Thyroid gland (tissue), 4 donors: ENCODE results near the gene C1orf122.

Experiments
- CTCF ChIP-seq, 6 experiments: fragments of 200-600 bp in 3 of 6; fragments of 450-650 bp in 3 of 6; sonication (generic) in 3 of 6; IDR thresholded peaks; one replicate each; pipeline ENCODE4 v1.5.1; 2016 to 2019; ENCODE audit warnings: antibody characterized with exemption in 6 of 6, mild to moderate bottlenecking in 2 of 6, inconsistent platforms in 1 of 6, moderate library complexity in 1 of 6
- POLR2A ChIP-seq, 2 donors: fragments of 450-650 bp; IDR thresholded peaks; one replicate each; pipeline ENCODE4 v1.6.1; 2017; ENCODE audit warnings: antibody characterized with exemption in 2 of 2, mild to moderate bottlenecking in 2 of 2, moderate library complexity in 1 of 2

DNA sequence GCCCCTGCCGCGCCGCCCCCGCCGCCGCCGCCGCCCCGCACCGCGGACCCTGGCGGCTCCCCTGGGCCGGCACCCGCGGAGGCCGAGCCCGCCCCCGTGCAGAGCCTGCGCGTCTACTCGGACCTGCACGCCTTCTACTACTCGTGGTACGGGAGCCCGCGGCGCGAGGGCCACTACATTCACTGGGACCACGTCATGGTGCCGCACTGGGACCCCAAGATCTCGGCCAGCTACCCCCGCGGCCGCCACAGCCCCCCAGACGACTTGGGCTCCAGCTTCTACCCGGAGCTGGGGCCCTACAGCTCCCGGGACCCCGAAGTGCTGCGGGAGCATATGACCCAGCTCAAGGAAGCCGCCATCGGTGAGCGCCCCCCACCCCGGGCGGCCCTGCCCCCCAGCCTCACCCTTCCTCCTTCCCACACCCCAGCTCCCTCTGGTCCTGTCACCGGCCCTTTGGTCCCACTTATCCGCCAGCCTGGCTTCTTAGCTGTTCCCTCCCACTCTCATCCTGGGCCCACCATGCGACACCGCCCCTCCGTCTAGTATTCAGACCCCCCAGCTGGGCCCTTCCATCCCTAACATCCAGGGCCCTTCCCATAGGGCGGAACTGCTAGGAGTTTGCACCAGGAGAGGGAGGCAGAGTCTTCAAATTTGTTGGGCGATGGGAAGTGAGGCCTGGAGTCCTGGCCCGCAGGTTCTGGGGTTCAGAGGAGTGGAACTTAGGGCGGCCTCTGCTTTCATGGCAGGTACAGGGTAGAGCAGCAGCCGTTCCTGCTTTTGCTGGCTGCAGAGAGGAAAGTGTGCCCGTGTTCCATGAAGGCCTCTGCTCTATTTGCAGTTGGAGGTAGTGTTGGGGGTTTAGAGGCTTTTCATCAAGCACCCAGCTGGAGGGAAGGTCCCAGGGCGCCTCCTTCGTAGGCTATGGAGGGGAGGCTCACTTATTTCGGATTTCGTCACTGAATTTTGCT, 12.9 kb upstream of the C1orf122 start:
- TF ChIP-seq CTCF (IDR thresholded peaks at IDR 0.05) = no peak
- TF ChIP-seq POLR2A (IDR thresholded peaks at IDR 0.05) = no peak
